Measurements from ENCODE around the gene SNAP91. TPM values are rescaled to one million over a fixed set of nuclear protein-coding genes. Genes with fewer than 3 reads are reported as not detected.

Gene SNAP91
- total RNA-seq, 1 experiment from 2014 or later: 1.3 TPM

GRCh38 chr6:83517500-83517899 is 191.4 kb downstream of the SNAP91 start:
- Histone ChIP-seq H2BK120ac (ENCODE audit: low read depth, low read length, poor library complexity, severe bottlenecking) (no peak overlapping the region), H2BK5ac (ENCODE audit: insufficient read length, low read length) (no peak overlapping the region), H2AK5ac (ENCODE audit: insufficient read length, low read length) (no peak overlapping the region), H3K4me1 (ENCODE audit: insufficient read depth, low read length) (peaks cover 4% of the 10 kb centered on the region), H3K56ac (ENCODE audit: insufficient read length, low read depth, low read length) (no peak overlapping the region), H3K79me2 (ENCODE audit: insufficient read depth, low read length) (no peaks in the 10 kb centered on the region), H3K27ac (ENCODE audit: insufficient read length, low read depth, low read length) (no peak overlapping the region), H3K4ac (ENCODE audit: low read depth, low read length) (no peak overlapping the region), H4K20me1 (ENCODE audit: control insufficient read depth, insufficient read depth, insufficient read length) (no peaks in the 10 kb centered on the region), H3K79me1 (ENCODE audit: insufficient read depth, low read depth, low read length, poor library complexity, severe bottlenecking) (no peaks in the 10 kb centered on the region), H2BK15ac (ENCODE audit: low read depth, low read length) (no peak overlapping the region), H2BK20ac (ENCODE audit: low read depth, low read length, poor library complexity, severe bottlenecking) (no peak overlapping the region), H3T11ph (ENCODE audit: low read length) (no peak overlapping the region), H3K23ac (ENCODE audit: insufficient read length, low read depth, low read length) (no peak overlapping the region), H4K5ac (ENCODE audit: insufficient read length, low read depth, low read length) (no peak overlapping the region), H4K8ac (replicated peaks; ENCODE audit: insufficient read length, low read depth, low read length) (no peak overlapping the region), H4K91ac (ENCODE audit: insufficient read length, low read depth, low read length) (no peak overlapping the region), H2AFZ (ENCODE audit: low read length) (no peak overlapping the region), H3K14ac (ENCODE audit: insufficient read depth, low read length) (no peak overlapping the region), H3K9ac (ENCODE audit: extremely low read depth, insufficient read length, low read length) (no peak overlapping the region), H3K18ac (ENCODE audit: insufficient read length, low read depth, low read length) (no peak overlapping the region), H2BK12ac (ENCODE audit: insufficient read length, low read depth, low read length) (no peak overlapping the region), H3K27me3 (ENCODE audit: insufficient read depth, low read length) (no peaks in the 10 kb centered on the region), H3K4me2 (ENCODE audit: insufficient read depth, insufficient read length, low read length) (peak overlapping the region; percentile 8), H3K9me3 (ENCODE audit: control insufficient read depth, low read depth, low read length) (no peaks in the 10 kb centered on the region), H3K23me2 (ENCODE audit: insufficient read length, low read depth, low read length, poor library complexity, severe bottlenecking) (peaks cover 4% of the 10 kb centered on the region)
- H3K27ac Mint-ChIP-seq: peak overlapping the region in 2 of 3 experiments; percentile 37 to 83; a peak in 4 of 7 replicates
- H3K4me3 Mint-ChIP-seq: peak overlapping the region in 1 of 2 experiments; percentile 23; a peak in 2 of 5 replicates
- peaks cover 24 to 30% of the 10 kb centered on the region in 2 experiments for H3K4me1 Mint-ChIP-seq
- H3K9me3 Mint-ChIP-seq: no peaks in the 10 kb centered on the region; a peak in 1 of 5 replicates
- H3K27me3 Mint-ChIP-seq (ENCODE audit: low read depth): peaks cover 7% of the 10 kb centered on the region
- peak; percentile 30 for DNase-seq
- no peak for TF ChIP-seq CTCF (conservative IDR thresholded peaks at IDR 0.05)
- WGBS (ENCODE audit: extremely low coverage, insufficient read length, low lambda C conversion rate): no CpG with 5 or more reads among the region's 1 CpG
- no peaks in the 10 kb centered on the region; a peak in 1 of 7 replicates for H3K36me3 Mint-ChIP-seq (ENCODE audit: insufficient read depth in 1 of 3, low read depth in 3 of 3)
